Loucy (cell line): Measurements from ENCODE around the gene CPNE6.

ENCODE experiments used
- H2AFZ ChIP-seq: fragments of 200-600 bp; sonication (generic); 2 replicates; pipeline ENCODE4 v1.6.0; 2016; ENCODE audit warnings: antibody characterized with exemption, mild to moderate bottlenecking, low read length, moderate library complexity
- H3F3A ChIP-seq: fragments of 200-600 bp; 2 replicates; pipeline ENCODE4 v1.6.0; 2016; ENCODE audit warnings: antibody characterized with exemption, low read depth, mild to moderate bottlenecking
- H3K27me3 ChIP-seq: fragments of 200-600 bp; sonication (generic); 2 replicates; pipeline ENCODE4 v1.6.1; 2014; ENCODE audit warnings: low read length, mild to moderate bottlenecking; ENCODE audit not compliant: insufficient read depth, poor library complexity, severe bottlenecking
- H3K36me3 ChIP-seq: fragments of 200-600 bp; sonication (generic); 2 replicates; pipeline ENCODE4 v1.6.1; 2016; ENCODE audit warnings: low read length; ENCODE audit not compliant: insufficient read depth
- H3K4me1 ChIP-seq: fragments of 200-600 bp; sonication (generic); 2 replicates; pipeline ENCODE4 v1.5.1; 2014; ENCODE audit warnings: low read length, mild to moderate bottlenecking; ENCODE audit not compliant: insufficient read depth, poor library complexity, severe bottlenecking
- H3K4me2 ChIP-seq: fragments of 200-600 bp; sonication (generic); 2 replicates; pipeline ENCODE4 v1.6.0; 2014; ENCODE audit warnings: antibody characterized with exemption, low read length, low read depth, mild to moderate bottlenecking; ENCODE audit not compliant: poor library complexity, severe bottlenecking
- H3K4me3 ChIP-seq: fragments of 200-600 bp; sonication (generic); 2 replicates; pipeline ENCODE4 v1.5.1; 2014; ENCODE audit warnings: low read length, mild to moderate bottlenecking, mixed read lengths; ENCODE audit not compliant: poor library complexity, severe bottlenecking
- H3K79me2 ChIP-seq: fragments of 200-600 bp; sonication (generic); 2 replicates; pipeline ENCODE4 v1.6.1; 2014; ENCODE audit warnings: low read length; ENCODE audit not compliant: insufficient read depth
- H3K9ac ChIP-seq: fragments of 200-600 bp; sonication (generic); 2 replicates; pipeline ENCODE4 v1.6.0; 2014; ENCODE audit warnings: mild to moderate bottlenecking, low read depth, low read length, moderate library complexity; ENCODE audit not compliant: poor library complexity, severe bottlenecking
- H3K9me2 ChIP-seq: fragments of 200-600 bp; sonication (generic); replicated peaks from 2 replicates; pipeline ENCODE4 v1.6.1; 2016; ENCODE audit warnings: low read depth, low read length, mixed read lengths
- H3K9me3 ChIP-seq: fragments of 200-600 bp; sonication (generic); 2 replicates; pipeline ENCODE4 v1.6.1; 2014; ENCODE audit warnings: mild to moderate bottlenecking, antibody characterized with exemption, low read length, low read depth; ENCODE audit not compliant: insufficient read depth
- H4K20me1 ChIP-seq: fragments of 200-600 bp; sonication (generic); 2 replicates; pipeline ENCODE4 v1.6.0; 2014; ENCODE audit warnings: antibody characterized with exemption, low read length, mild to moderate bottlenecking; ENCODE audit not compliant: insufficient read depth, poor library complexity, severe bottlenecking
- EZH2phosphoT487 ChIP-seq: fragments of 200-600 bp; IDR thresholded peaks from 2 replicates; pipeline ENCODE4 v1.6.1; 2018; ENCODE audit warnings: antibody characterized with exemption, mild to moderate bottlenecking, moderate library complexity, borderline replicate concordance
- TF ChIP-seq, protein P1 (sequence below): fragments of 200-600 bp; sonication (generic); conservative IDR thresholded peaks from 2 replicates; pipeline ENCODE4 v1.5.1; 2014; ENCODE audit warnings: mild to moderate bottlenecking, antibody characterized with exemption, low read length

CPNE6 gene

DNA sequence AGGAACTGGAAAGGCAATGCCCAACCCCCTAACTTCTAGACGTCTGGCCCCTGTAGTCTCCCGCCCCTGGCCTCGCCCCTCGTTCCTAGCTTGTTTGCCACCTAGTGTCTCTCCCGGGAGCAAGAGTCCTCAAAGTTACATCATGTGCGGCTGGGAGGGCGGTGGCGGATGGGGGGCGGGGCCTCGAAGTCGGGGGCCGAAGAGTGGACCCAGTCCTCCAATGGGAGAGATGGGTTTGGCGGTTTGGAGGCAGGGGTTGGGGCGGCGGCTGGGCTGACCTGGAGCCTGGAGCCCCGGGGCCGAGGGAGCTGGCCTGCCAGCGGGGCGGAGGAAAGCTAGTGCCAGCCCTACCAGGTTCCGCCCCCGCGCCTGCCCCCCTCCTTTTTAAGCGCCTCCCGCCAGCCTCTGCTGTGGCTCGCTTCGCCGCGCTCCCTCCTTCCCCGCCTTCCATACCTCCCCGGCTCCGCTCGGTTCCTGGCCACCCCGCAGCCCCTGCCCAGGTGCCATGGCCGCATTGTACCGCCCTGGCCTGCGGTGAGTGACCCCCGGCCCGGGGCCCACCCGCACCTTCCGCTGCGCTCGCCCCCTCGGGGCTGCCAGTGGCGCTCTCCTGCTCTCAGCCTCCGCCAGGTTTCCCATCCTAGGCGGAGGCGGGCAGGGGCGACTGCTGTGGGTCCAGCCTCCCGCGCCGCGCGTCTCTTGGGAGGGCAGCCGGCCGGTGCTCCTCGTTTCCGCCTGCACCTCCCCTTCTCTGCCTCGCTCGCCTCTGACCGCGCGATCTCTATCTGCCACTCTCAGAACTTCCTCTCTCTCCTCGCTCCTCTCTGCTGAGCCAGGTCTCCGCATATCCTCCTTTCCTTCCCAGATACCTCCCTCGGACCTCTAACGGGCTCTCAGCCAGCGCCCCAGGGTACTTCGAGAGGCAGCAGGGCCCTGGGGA, 22.8 kb downstream of the CPNE6 start, which contains the start of gene PCK2:
TSS of gene PCK2 (plus strand) at position 411 of the 940 bp plus-strand sequence. CDS start at position 506, 95 bp downstream.
- peaks cover 26% of the 10 kb centered on the region for H3K4me1 ChIP-seq
- no peaks in the 10 kb centered on the region for H3K27me3 ChIP-seq
- peak within 1 kb of the TSS; percentile 65 for H2AFZ ChIP-seq
- peaks cover 33% of the 10 kb centered on the region for H3K79me2 ChIP-seq
- H3K9me3 ChIP-seq, result no peaks in the 10 kb centered on the region
- peak within 1 kb of the TSS; percentile 90 for H3K4me2 ChIP-seq
- peak within 1 kb of the TSS; percentile 99 for H3K9ac ChIP-seq
- no peaks in the 10 kb centered on the region for H4K20me1 ChIP-seq
- no peaks in the 10 kb centered on the region; the same call in 1 of the 2 replicates for H3F3A ChIP-seq
- TF ChIP-seq, protein P1, sequence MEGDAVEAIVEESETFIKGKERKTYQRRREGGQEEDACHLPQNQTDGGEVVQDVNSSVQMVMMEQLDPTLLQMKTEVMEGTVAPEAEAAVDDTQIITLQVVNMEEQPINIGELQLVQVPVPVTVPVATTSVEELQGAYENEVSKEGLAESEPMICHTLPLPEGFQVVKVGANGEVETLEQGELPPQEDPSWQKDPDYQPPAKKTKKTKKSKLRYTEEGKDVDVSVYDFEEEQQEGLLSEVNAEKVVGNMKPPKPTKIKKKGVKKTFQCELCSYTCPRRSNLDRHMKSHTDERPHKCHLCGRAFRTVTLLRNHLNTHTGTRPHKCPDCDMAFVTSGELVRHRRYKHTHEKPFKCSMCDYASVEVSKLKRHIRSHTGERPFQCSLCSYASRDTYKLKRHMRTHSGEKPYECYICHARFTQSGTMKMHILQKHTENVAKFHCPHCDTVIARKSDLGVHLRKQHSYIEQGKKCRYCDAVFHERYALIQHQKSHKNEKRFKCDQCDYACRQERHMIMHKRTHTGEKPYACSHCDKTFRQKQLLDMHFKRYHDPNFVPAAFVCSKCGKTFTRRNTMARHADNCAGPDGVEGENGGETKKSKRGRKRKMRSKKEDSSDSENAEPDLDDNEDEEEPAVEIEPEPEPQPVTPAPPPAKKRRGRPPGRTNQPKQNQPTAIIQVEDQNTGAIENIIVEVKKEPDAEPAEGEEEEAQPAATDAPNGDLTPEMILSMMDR, result no peak
- no peak for TF ChIP-seq EZH2phosphoT487
- H3K4me3 ChIP-seq, result peak within 1 kb of the TSS; percentile 93
- no peaks in the 10 kb centered on the region for H3K9me2 ChIP-seq
- H3K36me3 ChIP-seq, result no peaks in the 10 kb centered on the region; the same call in 1 of the 2 replicates

DNA sequence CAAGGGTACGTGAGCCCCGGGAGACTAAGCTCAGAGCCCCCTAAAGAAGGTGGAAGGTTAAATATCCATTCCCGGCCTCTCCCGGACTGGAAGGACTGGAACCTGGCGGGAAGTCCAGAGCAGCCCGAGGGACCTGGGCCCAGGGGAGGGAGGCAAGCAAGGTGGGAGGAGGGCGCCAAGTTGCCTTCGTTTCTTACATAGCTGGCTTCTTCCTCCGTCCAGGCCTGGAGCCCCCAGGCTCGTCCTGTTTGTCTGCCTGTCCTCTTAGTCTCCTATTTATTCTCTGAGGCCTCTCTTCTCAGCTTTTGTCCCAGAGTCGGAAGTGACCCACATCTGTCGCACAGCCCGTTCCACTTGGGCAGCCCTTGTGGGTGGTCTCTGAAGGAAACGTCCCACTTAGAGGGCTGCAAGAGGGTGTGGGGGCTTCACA, 23.5 kb downstream of the CPNE6 start:
- Histone ChIP-seq H3K9me2 (no peaks in the 10 kb centered on the region), H3K4me2 (peak overlapping the region; percentile 90), H3K36me3 (no peaks in the 10 kb centered on the region; the same call in 1 of the 2 replicates), H2AFZ (0 out of 2 replicates have a peak overlapping the region, but pooled peaks have one; percentile 65), H3K9me3 (no peaks in the 10 kb centered on the region), H3K27me3 (no peaks in the 10 kb centered on the region), H3K9ac (peak overlapping the region; percentile 99), H3K4me3 (peak overlapping the region; percentile 93), H3K4me1 (peaks cover 26% of the 10 kb centered on the region), H3K79me2 (peaks cover 33% of the 10 kb centered on the region), H4K20me1 (no peaks in the 10 kb centered on the region), H3F3A (no peaks in the 10 kb centered on the region; the same call in 1 of the 2 replicates)
- no peak for TF ChIP-seq EZH2phosphoT487
- TF ChIP-seq, protein P1, result no peak

DNA sequence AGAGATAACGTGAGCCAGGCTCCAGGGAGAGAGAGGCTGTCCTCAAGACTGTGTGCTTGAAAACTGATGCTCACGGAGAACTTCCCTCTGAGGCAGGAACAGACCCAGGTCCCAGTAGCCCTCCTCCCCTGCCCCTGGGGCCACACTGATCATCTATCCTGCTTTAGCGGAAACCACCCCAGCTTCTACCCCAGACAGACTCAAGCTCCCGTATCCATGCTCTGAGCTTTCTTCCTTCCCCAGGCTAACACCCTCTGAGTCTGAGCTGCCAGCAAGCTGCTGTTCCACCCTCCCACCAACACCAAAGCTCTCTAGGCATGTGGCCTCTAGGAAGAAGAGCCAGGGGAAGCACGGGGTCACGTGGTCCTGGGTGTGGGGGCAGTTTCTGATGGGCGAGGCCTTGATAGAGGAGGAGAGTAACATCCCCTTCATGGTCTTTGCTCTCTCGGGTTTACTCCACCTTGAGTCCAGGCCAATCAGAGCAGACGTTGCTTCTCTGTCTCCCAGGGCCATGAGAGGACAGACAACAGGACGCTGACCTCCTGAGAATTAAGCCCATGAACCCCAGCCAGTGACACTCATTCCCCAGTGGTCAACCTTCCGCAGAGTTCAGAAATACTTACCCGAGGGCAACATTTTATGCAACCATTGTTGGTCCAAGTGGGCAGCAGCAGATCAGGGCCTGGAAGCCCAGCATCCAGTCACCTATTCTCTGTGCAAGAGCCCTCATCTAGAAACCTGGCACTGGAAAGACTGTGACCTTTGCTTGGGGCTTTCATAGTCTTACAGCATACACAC, 24.1 kb downstream of the CPNE6 start:
- Histone ChIP-seq H3K36me3 (no peaks in the 10 kb centered on the region; the same call in 1 of the 2 replicates), H3K9ac (peak overlapping the region; percentile 99), H2AFZ (no peak overlapping the region), H3K4me3 (peak overlapping the region; percentile 93), H3K27me3 (no peaks in the 10 kb centered on the region), H3K9me3 (no peaks in the 10 kb centered on the region), H3K4me2 (peak overlapping the region; percentile 90), H3F3A (no peaks in the 10 kb centered on the region; the same call in 1 of the 2 replicates), H3K4me1 (peaks cover 26% of the 10 kb centered on the region), H3K9me2 (no peaks in the 10 kb centered on the region), H4K20me1 (no peaks in the 10 kb centered on the region), H3K79me2 (peaks cover 33% of the 10 kb centered on the region)
- TF ChIP-seq, protein P1, result no peak
- no peak for TF ChIP-seq EZH2phosphoT487
